ENCODE data around the gene OTULINL. TPM values are rescaled to one million over a fixed set of nuclear protein-coding genes. Genes with fewer than 3 reads are reported as not detected.

OTULINL gene
- total RNA-seq, 2 donors from 2014 or later = 6.8 to 13.7 TPM

DNA sequence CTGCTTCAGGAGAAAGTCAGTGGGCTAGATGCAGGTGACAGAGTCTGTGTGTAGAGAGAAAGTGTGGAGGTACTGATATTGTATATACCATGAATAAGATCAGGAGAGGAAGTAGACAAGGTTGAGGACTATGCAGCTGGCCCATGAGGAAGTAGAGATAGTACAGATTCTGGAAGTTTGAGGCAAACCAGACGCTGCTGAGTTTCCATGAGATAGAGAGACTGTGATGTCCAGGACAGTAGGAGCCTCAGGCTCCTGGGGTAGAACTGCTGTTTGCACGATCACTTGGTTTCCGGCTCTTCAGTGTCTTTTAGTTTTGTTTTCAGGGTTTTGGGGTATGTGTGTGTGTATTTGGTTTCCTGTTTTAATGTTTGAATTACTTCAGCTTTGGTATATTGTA lies 13.6 kb downstream of the OTULINL start:
- DNase-seq (ENCODE audit: low spot score) = no peak
- intact Hi-C loops (cut with DNase I) = no loop called here

DNA sequence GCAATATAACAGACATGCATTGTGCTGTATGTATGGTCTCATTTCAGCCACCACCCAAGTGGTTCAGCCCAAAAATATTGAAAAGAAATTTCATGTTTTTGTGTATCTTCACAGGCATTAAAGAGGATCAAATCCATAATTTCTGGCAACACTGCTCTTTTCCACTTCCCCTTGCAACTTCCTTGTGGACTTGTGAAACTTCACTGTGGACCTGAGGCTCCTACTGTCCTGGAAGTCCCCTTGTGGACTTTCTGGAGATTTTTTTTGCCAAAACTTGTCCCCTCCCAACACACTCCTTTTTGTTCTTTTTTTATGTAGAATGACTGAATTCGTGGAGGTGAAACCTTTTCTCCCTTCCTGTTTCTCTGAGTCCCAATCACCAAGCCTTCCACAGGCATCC lies 14.3 kb downstream of the OTULINL start:
- DNase-seq (ENCODE audit: low spot score) = no peak
- intact Hi-C loops (cut with DNase I) = no loop called here

DNA sequence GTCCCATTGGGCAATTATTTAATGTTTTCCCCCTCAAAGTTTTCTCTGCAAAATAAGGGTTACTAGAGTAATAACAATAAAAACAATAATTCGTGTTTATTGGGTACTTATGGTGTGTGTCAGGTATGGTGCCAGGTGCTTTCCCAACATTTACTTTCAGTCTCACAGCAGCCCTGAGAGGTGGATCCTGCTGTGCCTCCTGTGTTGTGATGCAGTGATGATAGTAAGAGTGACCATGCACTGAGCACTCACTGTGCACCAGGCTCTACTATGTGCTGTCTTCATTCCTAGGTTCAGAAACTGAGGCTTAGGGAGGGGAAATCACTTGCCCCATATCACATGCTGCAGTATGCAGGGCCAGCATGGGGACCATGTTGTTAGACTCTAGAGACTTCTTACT lies 15.5 kb downstream of the OTULINL start:
- intact Hi-C loops (cut with DNase I) = no loop called here
- DNase-seq (ENCODE audit: low spot score) = no peak

DNA sequence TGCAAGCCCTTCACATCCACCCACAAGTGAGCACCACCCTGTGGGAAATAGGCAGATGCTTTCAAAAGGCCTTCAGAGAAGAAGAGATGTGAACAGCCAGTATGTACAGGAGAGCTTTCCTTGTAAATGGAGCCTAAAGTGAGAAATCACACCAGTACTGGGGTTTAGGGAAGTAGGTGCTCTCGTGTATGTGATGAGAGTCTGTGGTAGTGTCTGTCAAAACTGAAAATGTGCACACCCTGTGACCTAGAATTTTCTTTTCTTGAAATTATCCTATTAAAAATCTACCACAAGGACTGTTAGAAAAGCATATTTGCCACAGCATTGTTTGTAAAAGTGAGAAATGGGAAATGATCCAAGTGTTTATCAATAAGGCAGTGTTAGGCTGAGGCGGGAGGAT lies 16.6 kb downstream of the OTULINL start:
- intact Hi-C loops (cut with DNase I) = no loop called here
- DNase-seq (ENCODE audit: low spot score) = no peak

DNA sequence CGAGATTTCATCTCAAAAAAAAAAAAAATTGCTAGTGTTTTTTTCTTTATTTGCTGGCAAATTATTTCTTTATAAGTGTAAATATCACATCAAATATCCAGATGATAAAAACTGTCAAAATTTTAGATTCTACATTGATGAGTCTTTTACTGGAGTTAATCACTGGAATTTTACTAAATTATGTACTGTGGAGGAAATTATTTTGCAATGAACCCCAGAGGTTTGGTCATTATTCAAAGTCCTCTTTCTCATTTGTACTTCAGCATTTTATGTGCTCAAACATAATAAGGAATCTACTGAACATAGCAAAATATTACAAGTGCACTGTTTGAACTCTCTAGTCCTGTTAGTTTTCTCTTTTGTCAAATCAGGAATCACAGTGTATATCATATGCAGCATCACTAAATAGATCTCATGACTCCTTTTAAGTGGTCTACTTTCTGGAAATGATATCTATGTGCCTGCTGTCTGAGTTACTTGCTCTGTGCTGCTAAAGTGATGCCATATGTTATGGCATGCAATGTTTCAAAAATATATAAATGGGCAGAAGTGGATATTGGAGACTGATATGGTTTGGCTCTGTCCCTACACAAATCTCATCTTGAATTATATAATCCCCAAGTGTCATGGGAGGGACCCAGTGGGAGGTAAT lies 18.0 kb downstream of the OTULINL start:
- DNase-seq (ENCODE audit: low spot score) = no peak
- intact Hi-C loops (cut with DNase I) = loop anchor here in 1 of 2 donors (5.0 kb wide), 1 partner anchor 452 kb away; no protein-coding TSS in a partner anchor

DNA sequence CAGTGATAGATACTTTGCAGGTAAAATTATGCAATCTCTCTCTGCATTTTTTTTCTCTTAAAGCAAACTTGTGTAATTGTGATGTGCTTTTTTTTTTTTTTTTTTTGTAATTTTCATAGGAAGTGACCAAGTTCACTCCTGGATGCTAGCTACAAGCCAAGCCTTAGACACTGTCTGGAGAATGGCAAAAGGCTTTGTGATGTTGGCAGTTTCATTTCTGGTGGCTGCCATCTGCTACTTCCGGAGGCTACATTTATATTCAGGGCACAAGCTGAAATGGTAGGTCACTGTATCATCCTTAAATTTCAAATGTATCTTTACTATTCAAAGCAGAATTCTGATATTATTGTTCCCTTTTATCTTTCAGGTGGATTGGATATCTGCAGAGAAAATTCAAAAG lies 19.3 kb downstream of the OTULINL start:
- intact Hi-C loops (cut with DNase I) = loop anchor here in 1 of 2 donors (5.0 kb wide), 1 partner anchor 454 kb away; no protein-coding TSS in a partner anchor
- DNase-seq (ENCODE audit: low spot score) = no peak

DNA sequence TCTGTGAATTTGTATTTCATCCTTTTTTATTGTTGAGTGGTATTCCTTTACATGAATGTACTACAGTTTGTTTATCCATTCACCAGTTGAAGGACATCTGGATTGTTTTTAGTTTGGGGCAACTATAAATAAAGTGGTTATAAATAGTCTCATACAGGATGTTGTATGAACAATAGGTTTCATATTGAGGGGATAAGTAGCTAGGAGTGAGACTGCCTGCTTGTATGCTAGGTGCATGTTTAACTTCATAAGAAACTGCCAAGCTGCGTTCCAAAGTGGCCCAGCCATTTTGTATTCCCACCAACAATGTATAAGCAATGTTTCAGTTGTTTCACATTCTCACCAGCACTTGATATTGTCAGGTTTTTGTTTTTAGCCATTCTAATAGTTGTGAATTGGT lies 21.5 kb downstream of the OTULINL start:
- intact Hi-C loops (cut with DNase I) = loop anchor here in 1 of 2 donors (5.0 kb wide), 1 partner anchor 456 kb away; no protein-coding TSS in a partner anchor
- no peak for DNase-seq (ENCODE audit: low spot score)

DNA sequence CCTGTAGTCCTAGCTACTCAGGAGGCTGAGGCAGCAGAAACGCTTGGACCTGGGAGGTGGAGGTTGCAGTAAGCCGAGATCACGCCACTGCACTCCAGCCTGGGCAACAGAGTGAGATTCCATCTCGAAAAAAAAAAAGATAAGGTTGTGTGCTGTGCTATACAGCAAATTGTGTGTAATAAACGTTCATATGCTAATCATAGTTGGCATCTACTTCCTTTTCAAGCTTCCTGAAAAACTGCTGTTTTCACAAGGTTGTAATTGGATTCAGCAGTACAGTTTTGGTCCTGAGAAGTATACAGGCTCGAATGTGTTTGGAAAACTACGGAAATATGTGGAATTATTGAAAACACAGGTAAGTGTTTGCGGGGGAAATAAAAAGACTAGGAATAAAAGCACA lies 25.5 kb downstream of the OTULINL start:
- intact Hi-C loops (cut with DNase I) = no loop called here
- DNase-seq (ENCODE audit: low spot score) = no peak

DNA sequence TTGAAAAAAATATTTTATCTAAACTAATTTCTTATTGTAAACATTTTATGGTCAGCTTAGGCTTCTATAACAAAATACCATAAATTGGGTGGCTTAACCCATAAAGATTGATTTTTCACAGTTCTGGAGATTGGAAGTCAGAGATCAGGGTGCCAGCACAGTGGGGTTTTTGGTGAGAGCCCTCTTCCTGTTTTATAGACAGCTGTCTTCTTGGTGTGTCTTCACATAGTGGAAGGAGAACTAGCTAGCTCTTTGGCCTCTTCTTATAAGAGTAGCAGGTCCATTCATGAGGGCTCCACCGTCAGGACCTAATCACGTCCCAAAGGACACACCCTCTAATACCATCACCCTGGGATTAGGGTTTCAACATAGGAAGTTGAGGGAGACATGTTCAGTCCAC lies 26.6 kb downstream of the OTULINL start:
- no peak for DNase-seq (ENCODE audit: low spot score)
- intact Hi-C loops (cut with DNase I) = no loop called here

DNA sequence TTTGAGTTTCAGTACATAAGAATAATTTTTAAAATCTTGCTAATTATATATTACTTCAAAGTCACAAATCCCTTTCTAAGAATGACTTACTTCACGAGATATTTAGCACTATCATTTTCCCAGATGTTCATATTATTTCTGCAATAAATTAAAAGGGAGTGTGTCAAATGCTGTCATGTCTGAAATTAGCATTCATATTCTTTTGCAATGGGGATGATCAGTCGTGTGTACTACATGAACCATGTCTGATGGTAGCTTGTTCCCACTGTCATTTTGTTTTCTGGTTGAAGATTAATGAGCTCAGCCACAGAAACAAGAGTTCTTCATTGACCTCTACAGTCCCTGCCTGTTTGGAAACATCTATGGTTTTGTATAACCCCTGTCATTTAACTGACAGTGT lies 30.1 kb downstream of the OTULINL start:
- intact Hi-C loops (cut with DNase I) = no loop called here
- DNase-seq (ENCODE audit: low spot score) = no peak

DNA sequence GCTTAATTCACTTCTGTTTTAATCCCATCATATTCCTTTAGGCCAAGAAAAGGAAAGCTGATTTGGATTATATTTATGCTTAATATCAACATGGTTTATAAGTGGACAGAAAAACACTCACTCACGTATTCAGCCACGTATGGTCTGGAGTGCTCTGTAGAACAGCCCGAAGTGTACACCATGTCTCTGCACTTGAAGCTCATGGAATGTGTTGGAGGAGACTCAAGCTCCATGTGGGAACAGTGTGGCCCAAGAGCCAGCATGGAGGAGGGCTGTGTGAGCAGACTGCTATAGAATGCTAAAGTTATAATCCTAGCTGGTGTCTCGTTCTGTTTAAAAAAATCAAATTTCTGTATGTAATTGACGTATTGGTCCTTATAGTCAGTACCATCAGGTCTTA lies 32.9 kb downstream of the OTULINL start:
- intact Hi-C loops (cut with DNase I) = no loop called here
- no peak for DNase-seq (ENCODE audit: low spot score)

DNA sequence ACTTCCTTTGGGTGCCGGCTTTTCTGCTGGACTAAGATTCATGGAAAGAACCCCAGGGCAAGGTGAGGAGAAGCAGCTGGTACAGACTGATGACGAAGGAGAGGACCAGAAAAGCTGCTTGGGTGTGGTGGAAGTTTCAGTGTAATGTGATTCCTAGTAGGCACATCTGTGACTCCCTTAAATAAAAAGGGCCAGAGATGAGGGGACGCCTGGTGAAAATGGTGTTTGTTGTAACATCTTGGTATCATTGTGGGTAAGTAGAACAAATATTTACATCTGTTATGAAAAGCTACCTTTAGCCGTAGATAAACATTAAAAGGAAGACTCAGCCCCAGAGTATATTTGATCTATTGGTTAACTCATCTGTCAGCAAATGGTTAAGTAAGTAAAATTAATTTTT lies 33.8 kb downstream of the OTULINL start:
- intact Hi-C loops (cut with DNase I) = no loop called here

DNA sequence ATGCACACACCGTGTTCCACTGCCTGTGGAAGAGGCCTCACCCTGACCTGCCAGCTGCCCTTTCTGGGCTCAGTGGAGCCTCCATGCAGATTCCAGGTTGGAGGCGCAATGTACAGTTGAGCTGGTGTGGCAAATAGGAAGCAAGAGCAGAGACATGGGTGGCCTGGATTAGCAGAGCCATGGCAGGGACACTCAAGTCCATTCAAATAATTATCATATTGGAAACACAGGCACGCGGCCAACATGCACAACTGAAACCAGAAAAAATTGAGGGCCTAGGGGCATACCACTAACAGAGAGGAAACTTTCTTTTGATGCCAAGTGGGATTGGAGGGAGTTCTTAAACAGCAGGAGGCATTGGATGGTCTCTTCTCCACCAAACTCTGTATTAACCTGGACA lies 35.8 kb downstream of the OTULINL start:
- intact Hi-C loops (cut with DNase I) = no loop called here
- DNase-seq (ENCODE audit: low spot score) = no peak

More for the DNA sequence above, 33.8 kb downstream of the OTULINL start:
- no peak for DNase-seq (ENCODE audit: low spot score)

DNA sequence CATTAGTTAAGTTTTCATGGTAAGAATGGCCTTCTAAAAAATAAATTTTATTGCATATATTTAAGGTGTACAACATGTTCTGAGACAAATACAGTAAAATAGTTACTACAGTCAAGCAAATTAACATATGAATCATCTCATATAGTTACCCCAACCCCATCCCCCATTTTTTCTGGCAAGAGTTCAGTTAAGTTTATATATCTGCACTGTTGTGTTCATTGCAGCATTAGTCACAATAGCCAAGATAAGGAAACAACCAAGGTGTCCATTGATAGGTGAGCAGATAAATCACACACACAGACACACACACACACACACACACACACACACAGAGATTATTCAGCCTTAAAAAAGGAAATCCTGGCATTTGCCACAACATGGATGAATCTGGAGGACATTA lies 45.7 kb downstream of the OTULINL start:
- intact Hi-C loops (cut with DNase I) = no loop called here
- DNase-seq (ENCODE audit: low spot score) = no peak

DNA sequence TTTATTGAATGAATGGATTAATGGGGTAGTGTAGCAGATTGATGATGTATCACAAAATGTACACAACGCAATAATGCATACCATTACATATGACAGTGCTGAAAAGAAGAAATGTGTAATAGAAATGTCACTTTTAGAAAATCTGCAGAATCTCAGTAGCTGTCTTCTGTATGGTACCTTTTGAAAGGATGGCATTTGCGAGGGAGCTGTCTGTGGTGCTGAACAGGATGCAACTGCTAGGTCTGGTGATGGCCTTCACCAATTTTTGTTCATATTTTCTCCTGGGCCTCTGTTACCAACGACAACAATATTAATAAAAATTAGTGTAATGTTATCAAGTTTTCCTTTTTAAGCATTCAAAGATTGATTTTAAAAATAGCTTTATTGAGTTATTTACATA lies 46.8 kb downstream of the OTULINL start:
- intact Hi-C loops (cut with DNase I) = no loop called here
- DNase-seq (ENCODE audit: low spot score) = no peak

DNA sequence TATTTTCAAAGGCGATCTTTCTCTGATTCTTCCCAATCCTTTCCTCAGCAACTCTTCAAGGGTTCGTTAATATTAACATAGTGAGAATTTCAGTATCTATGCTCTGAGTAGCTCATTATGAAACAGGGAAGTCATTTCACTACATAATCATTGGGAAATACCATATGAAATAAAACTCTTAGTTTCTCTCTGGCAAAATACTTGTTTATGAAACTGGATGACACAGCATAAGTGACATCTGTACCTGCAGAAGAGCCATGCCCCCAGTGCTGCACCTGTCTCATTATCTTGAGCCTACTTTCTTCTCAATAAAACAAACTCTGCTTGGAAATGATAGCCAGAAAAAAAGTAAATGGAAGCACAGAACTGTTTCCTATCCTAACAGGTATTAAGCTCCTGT lies 49.1 kb downstream of the OTULINL start:
- no peak for DNase-seq (ENCODE audit: low spot score)

DNA sequence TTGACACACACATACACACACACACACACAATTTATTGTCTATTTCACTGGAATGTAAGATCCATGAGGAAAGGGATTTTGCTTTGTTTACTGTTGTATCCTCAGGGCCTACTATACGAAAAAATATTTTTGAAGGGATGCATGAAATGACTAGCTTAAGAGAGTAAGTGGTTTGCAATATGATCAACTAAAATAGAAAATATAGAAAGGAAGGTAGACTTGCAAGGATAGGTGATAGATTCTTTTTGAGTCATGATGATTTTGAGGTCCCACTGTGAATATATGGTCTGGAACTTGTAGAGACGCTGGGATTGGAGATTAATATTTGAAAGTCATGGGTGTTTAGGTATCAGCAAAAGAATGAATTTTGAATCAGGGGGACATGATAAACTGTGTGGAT lies 54.1 kb downstream of the OTULINL start:
- no peak for DNase-seq (ENCODE audit: low spot score)
- intact Hi-C loops (cut with DNase I) = no loop called here

More for the DNA sequence above, 49.1 kb downstream of the OTULINL start:
- intact Hi-C loops (cut with DNase I) = no loop called here

DNA sequence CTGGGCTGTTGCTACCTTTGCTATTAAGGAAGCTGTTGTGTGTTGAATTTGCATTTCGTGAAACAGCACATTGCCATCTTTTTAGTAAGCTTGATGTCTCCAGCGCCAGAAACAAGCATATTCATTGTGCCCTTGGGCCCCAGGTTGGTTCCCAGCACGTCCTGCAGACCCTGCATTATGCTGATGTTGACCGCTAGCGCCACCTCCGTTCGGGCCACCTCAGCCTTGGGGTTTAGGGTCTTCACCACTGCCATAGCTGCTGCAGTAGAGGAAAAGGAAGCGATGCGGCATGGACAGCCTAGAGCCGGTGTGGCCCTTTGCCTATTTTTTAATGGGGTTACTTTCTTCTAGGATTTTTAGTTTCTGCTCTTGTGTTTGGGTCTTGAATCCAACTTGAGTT lies 59.2 kb downstream of the OTULINL start:
- no peak for DNase-seq (ENCODE audit: low spot score)
- intact Hi-C loops (cut with DNase I) = no loop called here

DNA sequence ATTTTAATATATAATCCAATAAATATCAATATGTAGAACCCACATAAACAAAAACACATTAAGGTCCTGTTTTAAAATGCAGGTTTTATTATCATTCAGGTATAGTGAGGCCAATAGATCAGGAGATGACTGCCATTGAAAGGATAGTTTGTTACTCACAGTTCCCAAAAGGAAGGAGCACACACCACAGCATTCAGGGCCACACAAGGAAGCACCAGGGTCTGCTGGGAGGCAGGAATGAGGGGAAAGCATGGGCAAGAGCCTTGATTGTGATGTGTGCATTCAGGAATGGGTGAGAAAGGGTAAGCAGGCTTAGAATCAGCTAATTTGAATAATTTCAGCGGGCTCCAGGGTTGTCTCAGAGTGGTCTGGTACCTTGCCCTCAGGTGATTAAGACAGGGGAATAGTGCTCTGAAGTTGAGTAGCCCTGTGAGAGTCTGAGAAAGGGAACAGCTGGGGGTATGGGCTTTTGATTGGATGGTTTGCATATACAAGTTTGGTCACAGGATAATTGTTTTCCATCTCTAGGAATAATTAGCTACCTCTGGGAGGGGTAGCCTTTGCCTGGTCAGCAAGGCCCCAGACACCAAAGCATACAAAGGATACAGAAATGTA lies 63.1 kb downstream of the OTULINL start:
- no peak for DNase-seq (ENCODE audit: low spot score)
- intact Hi-C loops (cut with DNase I) = no loop called here

DNA sequence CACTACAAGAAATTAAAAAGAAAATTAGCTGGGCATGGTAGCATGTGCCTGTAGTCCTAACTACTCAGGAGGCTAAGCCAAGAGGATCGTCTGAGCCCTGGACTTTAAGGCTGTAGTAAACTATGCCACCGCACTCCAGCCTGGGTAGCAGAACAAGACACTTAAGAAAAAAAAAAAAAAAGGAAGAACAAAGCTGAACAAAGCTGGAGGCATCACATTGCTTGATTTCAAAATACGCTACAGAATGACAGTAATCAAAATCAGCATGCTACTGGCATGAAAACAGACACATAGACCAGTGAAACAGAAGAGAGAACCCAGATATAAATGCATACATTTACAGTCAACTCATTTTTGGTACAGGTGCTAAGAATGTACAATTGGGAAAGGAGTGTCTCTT lies 68.5 kb downstream of the OTULINL start:
- no peak for DNase-seq (ENCODE audit: low spot score)
- intact Hi-C loops (cut with DNase I) = loop anchor here in 1 of 2 donors (10.0 kb wide), 1 partner anchor 665 kb away; no protein-coding TSS in a partner anchor

DNA sequence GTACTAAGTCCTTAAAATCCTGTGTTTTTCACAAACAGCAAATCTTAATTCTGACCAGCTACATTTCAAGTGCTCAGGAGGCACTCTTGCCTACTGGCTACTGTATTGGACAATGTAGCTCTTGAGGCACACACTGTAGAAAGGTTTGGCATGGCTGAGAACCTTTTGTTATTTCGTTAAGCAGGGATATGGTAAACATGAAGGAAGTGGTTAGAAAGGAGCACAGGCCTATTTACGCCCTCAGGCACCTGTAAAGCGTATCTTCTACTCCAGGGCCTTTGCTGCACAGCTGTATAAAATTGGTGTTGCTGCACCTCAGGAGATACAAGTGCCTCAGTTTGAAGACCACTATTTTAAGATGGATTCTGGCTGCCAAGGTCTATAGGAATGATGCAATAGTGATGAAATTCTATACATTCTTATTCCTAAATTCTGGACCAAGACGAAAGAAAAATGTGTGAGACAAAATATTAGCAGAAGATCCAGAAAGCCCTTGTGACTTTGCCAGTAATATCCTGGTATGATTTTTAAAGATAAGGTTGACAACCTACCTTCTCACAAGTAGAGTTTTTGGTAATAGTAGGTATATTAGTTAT lies 73.7 kb downstream of the OTULINL start:
- intact Hi-C loops (cut with DNase I) = loop anchor here in 1 of 2 donors (10.0 kb wide), 1 partner anchor 670 kb away; no protein-coding TSS in a partner anchor
- no peak for DNase-seq (ENCODE audit: low spot score)

Data from posterior vena cava (tissue), 2 donors.